HEK293 (cell line): Measurements from ENCODE around the gene MN1.

Source experiments
- CTCF ChIA-PET: fragments of 350-600 bp; formaldehyde crosslinking; extraction: SDS; loops from one replicate; lab custom pipeline; 2021; ENCODE audit warnings: antibody characterized with exemption; lab: Yijun Ruan, JAX
- POLR2A ChIA-PET: fragments of 300-600 bp; formaldehyde crosslinking; extraction: SDS; loops from one replicate; lab custom pipeline; 2020; ENCODE audit warnings: antibody characterized with exemption, inconsistent platforms; lab: Yijun Ruan, JAX
- H3K27ac ChIP-seq: fragments of 200-500 bp; sonication (Bioruptor generic); 2 replicates; pipeline ENCODE4 v1.5.1; 2014; ENCODE audit warnings: low read depth, low read length, control low read depth, inconsistent platforms; ENCODE audit errors: extremely low read depth
- H3K36me3 ChIP-seq, 2 experiments: fragments of 200-500 bp in 1 of 2; sonication (Bioruptor generic) in 1 of 2; 1 replicate in 1 of 2; 2 replicates in 1 of 2; pipeline ENCODE4 v1.5.1; 2014 to 2017; ENCODE audit warnings: inconsistent platforms in 2 of 2, low read length in 2 of 2; ENCODE audit not compliant: control insufficient read depth in 2 of 2, insufficient read depth in 1 of 2
- H3K4me1 ChIP-seq: fragments of 200-500 bp; sonication (Bioruptor generic); 2 replicates; pipeline ENCODE4 v1.5.1; 2014; ENCODE audit warnings: mild to moderate bottlenecking, low read length, inconsistent platforms; ENCODE audit not compliant: control insufficient read depth, insufficient read depth
- H3K4me3 ChIP-seq: 2 replicates; pipeline ENCODE4 v1.5.1; 2011; ENCODE audit warnings: low read depth, mild to moderate bottlenecking, control low read depth, low read length, moderate library complexity
- H3K9me3 ChIP-seq: fragments of 200-500 bp; sonication (Bioruptor generic); 2 replicates; pipeline ENCODE4 v1.5.1; 2014; ENCODE audit warnings: low read depth, low read length, inconsistent platforms; ENCODE audit not compliant: control insufficient read depth, insufficient read depth
- BCL6B ChIP-seq: fragments of 450-650 bp; formaldehyde crosslinking; IDR thresholded peaks from 2 replicates; pipeline ENCODE4 v1.5.1; 2017; ENCODE audit warnings: missing biosample characterization, missing genetic modification characterization
- GLIS2 ChIP-seq: fragments of 450-650 bp; formaldehyde crosslinking; IDR thresholded peaks from 2 replicates; pipeline ENCODE4 v1.5.1; 2016; ENCODE audit warnings: missing biosample characterization, missing genetic modification characterization
- HOXC10 ChIP-seq: sonication (generic); formaldehyde crosslinking; IDR thresholded peaks from 2 replicates; pipeline ENCODE4 v1.8.1; 2023; ENCODE audit warnings: mild to moderate bottlenecking, missing genetic modification reagents
- MYNN ChIP-seq: fragments of 450-650 bp; formaldehyde crosslinking; IDR thresholded peaks from 2 replicates; pipeline ENCODE4 v1.5.1; 2016; ENCODE audit warnings: missing biosample characterization, missing genetic modification characterization, borderline replicate concordance
- PRDM4 ChIP-seq: fragments of 450-650 bp; formaldehyde crosslinking; IDR thresholded peaks from 2 replicates; pipeline ENCODE4 v1.5.1; 2017; ENCODE audit warnings: missing biosample characterization, missing genetic modification characterization
- REST ChIP-seq: fragments of 450-650 bp; formaldehyde crosslinking; IDR thresholded peaks from 2 replicates; pipeline ENCODE4 v1.5.1; 2016; ENCODE audit warnings: missing biosample characterization, missing genetic modification characterization
- ZBTB1 ChIP-seq: fragments of 450-650 bp; formaldehyde crosslinking; IDR thresholded peaks from 2 replicates; pipeline ENCODE4 v1.5.1; 2016; ENCODE audit warnings: missing biosample characterization, missing genetic modification characterization
- ZBTB49 ChIP-seq: fragments of 450-650 bp; formaldehyde crosslinking; IDR thresholded peaks from 2 replicates; pipeline ENCODE4 v1.5.1; 2016; ENCODE audit warnings: missing biosample characterization, missing genetic modification characterization, low read depth
- ZNF114 ChIP-seq: fragments of 450-650 bp; formaldehyde crosslinking; IDR thresholded peaks from 2 replicates; pipeline ENCODE4 v1.5.0; 2017; ENCODE audit warnings: missing biosample characterization, missing genetic modification characterization
- ZNF169 ChIP-seq: fragments of 450-650 bp; formaldehyde crosslinking; IDR thresholded peaks from 2 replicates; pipeline ENCODE4 v1.5.1; 2016; ENCODE audit warnings: missing biosample characterization, missing genetic modification characterization
- ZNF398 ChIP-seq: fragments of 450-650 bp; formaldehyde crosslinking; IDR thresholded peaks from 2 replicates; pipeline ENCODE4 v1.5.1; 2017; ENCODE audit warnings: missing biosample characterization, missing genetic modification characterization
- ZNF514 ChIP-seq: fragments of 450-650 bp; formaldehyde crosslinking; IDR thresholded peaks from 2 replicates; pipeline ENCODE4 v1.5.1; 2016; ENCODE audit warnings: missing biosample characterization, missing genetic modification characterization
- ZNF610 ChIP-seq: fragments of 450-650 bp; formaldehyde crosslinking; IDR thresholded peaks from 2 replicates; pipeline ENCODE4 v1.5.1; 2016; ENCODE audit warnings: missing biosample characterization, missing genetic modification characterization, borderline replicate concordance
- ZNF701 ChIP-seq: fragments of 450-650 bp; formaldehyde crosslinking; IDR thresholded peaks from 2 replicates; pipeline ENCODE4 v1.5.1; 2016; ENCODE audit warnings: missing biosample characterization, missing genetic modification characterization
- ZSCAN5A ChIP-seq: fragments of 450-650 bp; formaldehyde crosslinking; IDR thresholded peaks from 2 replicates; pipeline ENCODE4 v1.5.1; 2016; ENCODE audit warnings: missing biosample characterization, missing genetic modification characterization

MN1 gene

GRCh38 chr22:27796829-27797519, 4.6 kb downstream of the MN1 start:
- Histone ChIP-seq H3K27ac (no peak overlapping the region), H3K36me3 (peaks cover 0 to 19% of the 10 kb centered on the region in 2 experiments; a peak in 1 of 3 replicates), H3K9me3 (no peaks in the 10 kb centered on the region), H3K4me1 (peaks cover 21% of the 10 kb centered on the region), H3K4me3 (no peak overlapping the region)
- ChIA-PET CTCF (interaction anchor here (0.9 kb wide), 1 partner anchor 8 kb away, joined by 4 read pairs; no protein-coding TSS in a partner anchor), POLR2A (interaction anchor here (1.0 kb wide), 1 partner anchor 122 kb away, joined by 3 read pairs; no protein-coding TSS in a partner anchor)
- no peak for TF ChIP-seq ZNF114 (tag by site-specific recombination)

GRCh38 chr22:27795696-27796517, 5.6 kb downstream of the MN1 start:
- H3K4me1 ChIP-seq = peaks cover 31% of the 10 kb centered on the region
- ChIA-PET CTCF (interaction anchor here (0.9 to 1.0 kb wide), 2 partner anchors 9 to 11 kb away, joined by 4 to 8 read pairs; no protein-coding TSS in a partner anchor), POLR2A (interaction anchor here (0.6 kb wide), 1 partner anchor 157 kb away, joined by 4 read pairs; no protein-coding TSS in a partner anchor)
- no peak overlapping the region for H3K27ac ChIP-seq
- peaks cover 0 to 19% of the 10 kb centered on the region in 2 experiments; a peak in 1 of 3 replicates for H3K36me3 ChIP-seq
- no peaks in the 10 kb centered on the region for H3K9me3 ChIP-seq
- no peak overlapping the region for H3K4me3 ChIP-seq
- no peak for TF ChIP-seq GLIS2 (tag by site-specific recombination)
- TF ChIP-seq HOXC10 (CRISPR knock-in tag) = no peak
- no peak for TF ChIP-seq REST
- no peak for TF ChIP-seq ZNF169 (tag by site-specific recombination)
- TF ChIP-seq ZBTB49 = no peak
- TF ChIP-seq, all 188 proteins: peak for 0

GRCh38 chr22:27795053-27795452, 6.5 kb downstream of the MN1 start:
- Histone ChIP-seq H3K36me3 (peaks cover 0 to 19% of the 10 kb centered on the region in 2 experiments; a peak in 1 of 3 replicates), H3K27ac (no peak overlapping the region), H3K9me3 (no peaks in the 10 kb centered on the region), H3K4me3 (no peak overlapping the region), H3K4me1 (peaks cover 32% of the 10 kb centered on the region)
- POLR2A ChIA-PET = no interaction called here
- TF ChIP-seq ZNF398 (tag by site-specific recombination) (no peak), MYNN (no peak), ZSCAN5A (tag by site-specific recombination) (no peak), BCL6B (tag by site-specific recombination) (no peak), ZNF514 (tag by site-specific recombination) (no peak), ZNF701 (tag by site-specific recombination) (no peak), ZBTB1 (tag by site-specific recombination) (no peak), ZNF610 (tag by site-specific recombination) (no peak), PRDM4 (tag by site-specific recombination) (no peak)
- CTCF ChIA-PET = no interaction called here
